Left lung (tissue), 10 donors: Measurements from ENCODE around the gene KDM6B. TPM values are rescaled to one million over a fixed set of nuclear protein-coding genes. Genes with fewer than 3 reads are reported as not detected.

Source experiments
- ATAC-seq: fragments of 200-7000 bp; cut with Tn5 transposase; one replicate; pipeline ENCODE4 v1.9.1; 2020; ENCODE audit warnings: moderate library complexity
- DNase-seq, 4 donors: peaks; one replicate each; pipeline ENCODE4 v3.0.0-alpha.2; 2013 to 2020
- H3K27ac ChIP-seq, 2 donors: fragments of 200-600 bp; sonication (generic) in 1 of 2; one replicate each; pipeline versions ENCODE4 v1.5.0 to v1.8.0; 2020 to 2021
- H3K27me3 ChIP-seq, 2 donors: fragments of 200-600 bp; sonication (generic) in 1 of 2; one replicate each; pipeline versions ENCODE4 v1.5.0 to v1.8.0; 2020 to 2021
- H3K36me3 ChIP-seq, 2 donors: fragments of 200-600 bp; sonication (generic) in 1 of 2; one replicate each; pipeline versions ENCODE4 v1.5.0 to v1.8.0; 2020 to 2021
- H3K4me1 ChIP-seq, 2 donors: fragments of 200-600 bp; one replicate each; pipeline ENCODE4 v1.8.0; 2021
- H3K4me3 ChIP-seq, 2 donors: fragments of 200-600 bp; sonication (generic) in 1 of 2; one replicate each; pipeline versions ENCODE4 v1.5.0 to v1.8.0; 2020 to 2021; ENCODE audit warnings: mild to moderate bottlenecking in 1 of 2
- H3K9me3 ChIP-seq, 2 donors: fragments of 200-600 bp; sonication (generic) in 1 of 2; one replicate each; pipeline versions ENCODE4 v1.5.0 to v1.8.0; 2020 to 2021
- CTCF ChIP-seq, 2 donors: fragments of 200-600 bp; sonication (generic) in 1 of 2; IDR thresholded peaks; one replicate each; pipeline versions ENCODE4 v1.5.0 to v1.8.0; 2021; ENCODE audit warnings: antibody characterized with exemption in 2 of 2
- intact Hi-C, 2 donors: fragments of 100-400 bp; cut with DNase I; formaldehyde crosslinking; loops; one replicate each; pipeline versions ENCODE4 v1.11.2 to v1.14.2; 2022
- polyA plus RNA-seq, 6 donors: library from polyadenylated mRNA; unstranded; fragments of 120-200 nt; gene quantifications; one replicate each; pipeline ENCODE4 v1.2.1, GENCODE V29; 2013; ENCODE audit not compliant: insufficient read length in 6 of 6
- total RNA-seq, 2 donors: library from RNA; stranded (reverse); fragmentation: NEBNext Ultra II Directional; extraction: Animal tissue kit (Norgen Biotek cat#: 25700); gene quantifications; one replicate each; pipeline ENCODE4 v1.2.1, GENCODE V29; 2021
- donor health status: DM: no; HTN: yes; CAD: no.
- donor health status: DM: no; HTN: no; CAD: no.

KDM6B gene
- total and polyA plus RNA-seq, 8 donors: 20.1 to 49.2 (median 26.9) TPM

DNA sequence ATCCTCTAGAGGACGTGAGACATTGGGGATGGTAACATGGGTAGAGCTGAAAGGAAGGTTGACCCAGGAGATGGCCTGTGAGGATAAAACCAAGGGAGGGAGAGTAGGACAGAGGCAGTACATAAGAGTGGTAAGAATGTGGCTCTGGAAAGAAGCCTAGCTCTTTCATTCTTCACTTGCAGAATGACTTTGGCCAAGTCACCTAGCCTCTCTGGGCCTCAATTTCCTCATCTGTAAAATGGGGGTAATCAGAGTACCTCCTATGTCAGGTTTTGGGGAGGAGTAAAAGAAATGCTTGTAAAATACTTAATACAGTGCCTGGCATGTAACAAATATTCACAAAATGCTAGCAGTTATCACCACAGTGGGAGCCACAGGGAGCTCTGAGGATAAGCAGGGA lies 6.9 kb downstream of the KDM6B start:
- Histone ChIP-seq H3K4me1 (peaks cover 35 to 61% of the 10 kb centered on the region in 2 donors), H3K4me3 (peak overlapping the region; percentile 63 to 82)
- intact Hi-C loops: no loop called here

DNA sequence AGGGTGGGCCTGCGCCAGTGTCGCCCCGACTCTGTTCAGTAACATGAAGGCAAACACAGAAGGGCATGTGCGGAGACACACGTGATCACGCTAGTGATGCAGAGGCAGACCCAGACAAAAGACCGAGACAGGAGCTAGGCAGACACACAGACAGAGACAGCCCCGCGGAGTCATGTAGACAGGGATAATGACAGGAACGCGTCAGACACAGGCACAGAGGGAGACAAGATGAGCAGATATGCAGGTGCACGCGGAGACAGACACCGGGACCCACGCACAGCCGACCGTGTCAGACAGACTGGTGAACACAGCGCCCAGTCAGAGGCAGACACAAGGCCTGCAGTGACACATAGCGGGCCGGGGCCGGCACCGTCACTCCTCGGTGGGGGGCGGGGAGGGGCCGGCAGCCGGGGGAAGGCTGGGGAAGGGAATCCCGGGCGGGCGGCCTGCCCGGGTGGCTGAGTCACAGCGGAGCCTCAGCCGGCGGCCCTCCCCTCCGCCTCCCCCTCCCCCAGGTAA lies 7.4 kb downstream of the KDM6B start:
- DNase-seq (peak in 3 of 4 donors; percentile 84 to 97 (median 92)), ATAC-seq (peak; percentile 52)
- no peak for TF ChIP-seq CTCF (IDR thresholded peaks at IDR 0.05)
- H3K27ac ChIP-seq: peak overlapping the region; percentile 99 to 100
- peaks cover 35 to 62% of the 10 kb centered on the region in 2 donors for H3K4me1 ChIP-seq
- H3K4me3 ChIP-seq: peak overlapping the region; percentile 63 to 82
- peaks cover 0 to 16% of the 10 kb centered on the region in 2 donors for H3K36me3 ChIP-seq
- no peaks in the 10 kb centered on the region for H3K27me3 ChIP-seq
- no peaks in the 10 kb centered on the region for H3K9me3 ChIP-seq
- intact Hi-C loops: no loop called here

More for the DNA sequence above, 6.9 kb downstream of the KDM6B start:
- no peak for DNase-seq
- no peak for TF ChIP-seq CTCF (IDR thresholded peaks at IDR 0.05)
- ATAC-seq: no peak
- Histone ChIP-seq H3K36me3 (peaks cover 0 to 10% of the 10 kb centered on the region in 2 donors), H3K27me3 (no peaks in the 10 kb centered on the region), H3K27ac (peak overlapping the region; percentile 99 to 100), H3K9me3 (no peaks in the 10 kb centered on the region)

DNA sequence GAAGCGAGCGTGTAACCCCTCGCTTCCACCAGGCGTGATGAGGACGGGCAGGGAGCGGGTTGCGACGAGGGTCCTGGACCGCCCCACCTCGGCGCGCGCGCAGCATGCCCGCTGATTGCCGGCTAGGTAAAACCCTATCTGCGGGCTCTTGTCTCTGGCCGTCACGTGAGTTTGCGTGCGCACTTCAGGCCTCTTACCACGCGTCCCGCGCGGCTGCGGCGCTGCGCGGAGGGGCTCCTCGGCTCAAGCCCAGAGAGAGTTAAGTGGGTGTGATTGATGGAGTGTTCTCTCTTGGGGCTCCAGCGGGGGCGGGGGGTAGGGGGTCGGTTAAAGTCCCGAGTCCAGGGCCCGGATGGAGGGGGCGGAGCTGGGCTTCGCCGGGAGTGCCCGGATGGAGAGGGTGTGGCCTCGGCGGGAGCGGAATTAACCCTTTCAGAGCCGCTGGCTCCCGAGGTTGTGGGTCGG lies 7.9 kb downstream of the KDM6B start:
- Histone ChIP-seq H3K27me3 (no peaks in the 10 kb centered on the region), H3K9me3 (no peaks in the 10 kb centered on the region), H3K4me3 (peak overlapping the region; percentile 63 to 82), H3K36me3 (peaks cover 0 to 20% of the 10 kb centered on the region in 2 donors), H3K27ac (peak overlapping the region; percentile 99 to 100), H3K4me1 (peaks cover 35 to 59% of the 10 kb centered on the region in 2 donors)
- peak; percentile 65 for ATAC-seq
- TF ChIP-seq CTCF (IDR thresholded peaks at IDR 0.05): no peak
- peak; percentile 91 to 94 (median 93) for DNase-seq
- intact Hi-C loops: no loop called here

GRCh38 chr17:7842380-7843256 lies 8.6 kb downstream of the KDM6B start:
- H3K4me1 ChIP-seq: peaks cover 28 to 58% of the 10 kb centered on the region in 2 donors
- peak overlapping the region; percentile 63 to 82 for H3K4me3 ChIP-seq
- H3K36me3 ChIP-seq: peaks cover 0 to 26% of the 10 kb centered on the region in 2 donors
- H3K9me3 ChIP-seq: no peaks in the 10 kb centered on the region
- peak in 1 of 2 donors; percentile 9 for TF ChIP-seq CTCF (IDR thresholded peaks at IDR 0.05)
- ATAC-seq (peak; percentile 28), DNase-seq (peak; percentile 54 to 94 (median 82))
- peak overlapping the region; percentile 99 to 100 for H3K27ac ChIP-seq
- H3K27me3 ChIP-seq: no peaks in the 10 kb centered on the region
- intact Hi-C loops: no loop called here

GRCh38 chr17:7843257-7843535 lies 9.2 kb downstream of the KDM6B start:
- H3K36me3 ChIP-seq: peaks cover 0 to 32% of the 10 kb centered on the region in 2 donors
- peak overlapping the region; percentile 63 to 82 for H3K4me3 ChIP-seq
- ATAC-seq (no peak), DNase-seq (no peak)
- no peak for TF ChIP-seq CTCF (IDR thresholded peaks at IDR 0.05)
- intact Hi-C loops: no loop called here
- peak overlapping the region; percentile 99 to 100 for H3K27ac ChIP-seq
- H3K27me3 ChIP-seq: no peaks in the 10 kb centered on the region
- no peaks in the 10 kb centered on the region for H3K9me3 ChIP-seq
- H3K4me1 ChIP-seq: peaks cover 26 to 54% of the 10 kb centered on the region in 2 donors
